Epithelial cell of prostate (primary cell): ENCODE measurements around the gene PCDHGA1.
A peak's percentile ranks its signal among the peaks of the same experiment; 100 is the strongest.

Source experiments
- DNase-seq: peaks from one replicate; pipeline ENCODE4 v3.0.0-alpha.2; 2011; ENCODE audit warnings: low read depth, low spot score
- H3K27ac ChIP-seq: fragments of 450-650 bp; 2 replicates; pipeline ENCODE4 v1.5.1; 2017; ENCODE audit warnings: mild to moderate bottlenecking

The PCDHGA1 gene

DNA sequence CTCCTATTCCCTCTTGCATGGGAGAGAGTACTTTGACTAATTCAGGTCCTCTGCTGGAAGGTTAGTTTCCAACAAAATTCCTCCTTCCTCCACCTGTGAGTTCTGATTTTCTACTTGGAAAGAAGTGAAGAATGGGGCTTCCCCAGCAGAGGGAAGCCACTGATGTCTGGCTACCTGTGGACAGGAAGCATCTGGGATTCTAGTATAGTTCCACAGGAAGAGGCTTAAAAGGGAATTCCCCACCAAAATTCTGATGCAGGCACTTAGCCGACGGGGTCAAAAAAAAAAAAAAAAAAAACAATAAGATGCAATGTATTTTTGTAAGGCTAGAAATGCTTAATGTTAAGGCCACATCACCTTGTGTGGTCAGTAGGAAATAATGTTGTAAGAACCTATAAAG lies 192.0 kb downstream of the PCDHGA1 start:
- H3K27ac ChIP-seq, result peak overlapping the region; percentile 97
- DNase-seq, result no peak

DNA sequence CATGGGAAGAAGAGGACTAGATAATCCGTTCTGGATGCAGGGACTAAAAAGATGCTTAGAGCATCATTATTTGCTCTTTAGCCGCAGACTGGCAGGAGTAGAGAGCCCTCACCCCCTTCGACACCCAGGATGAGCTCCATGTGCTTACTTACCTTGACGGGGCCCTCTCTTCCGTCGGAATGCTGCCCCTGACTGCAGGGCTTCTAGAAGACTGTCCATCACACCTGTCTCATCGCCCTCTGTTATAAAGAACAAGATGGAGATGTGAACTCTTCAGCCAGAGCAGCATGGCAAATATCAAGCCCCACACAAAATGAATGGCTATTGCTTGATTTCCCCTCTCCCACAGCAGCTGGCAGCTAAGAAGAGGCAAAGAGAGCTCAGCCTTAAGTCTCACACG lies 193.7 kb downstream of the PCDHGA1 start:
- H3K27ac ChIP-seq, result no peak overlapping the region
- no peak for DNase-seq

DNA sequence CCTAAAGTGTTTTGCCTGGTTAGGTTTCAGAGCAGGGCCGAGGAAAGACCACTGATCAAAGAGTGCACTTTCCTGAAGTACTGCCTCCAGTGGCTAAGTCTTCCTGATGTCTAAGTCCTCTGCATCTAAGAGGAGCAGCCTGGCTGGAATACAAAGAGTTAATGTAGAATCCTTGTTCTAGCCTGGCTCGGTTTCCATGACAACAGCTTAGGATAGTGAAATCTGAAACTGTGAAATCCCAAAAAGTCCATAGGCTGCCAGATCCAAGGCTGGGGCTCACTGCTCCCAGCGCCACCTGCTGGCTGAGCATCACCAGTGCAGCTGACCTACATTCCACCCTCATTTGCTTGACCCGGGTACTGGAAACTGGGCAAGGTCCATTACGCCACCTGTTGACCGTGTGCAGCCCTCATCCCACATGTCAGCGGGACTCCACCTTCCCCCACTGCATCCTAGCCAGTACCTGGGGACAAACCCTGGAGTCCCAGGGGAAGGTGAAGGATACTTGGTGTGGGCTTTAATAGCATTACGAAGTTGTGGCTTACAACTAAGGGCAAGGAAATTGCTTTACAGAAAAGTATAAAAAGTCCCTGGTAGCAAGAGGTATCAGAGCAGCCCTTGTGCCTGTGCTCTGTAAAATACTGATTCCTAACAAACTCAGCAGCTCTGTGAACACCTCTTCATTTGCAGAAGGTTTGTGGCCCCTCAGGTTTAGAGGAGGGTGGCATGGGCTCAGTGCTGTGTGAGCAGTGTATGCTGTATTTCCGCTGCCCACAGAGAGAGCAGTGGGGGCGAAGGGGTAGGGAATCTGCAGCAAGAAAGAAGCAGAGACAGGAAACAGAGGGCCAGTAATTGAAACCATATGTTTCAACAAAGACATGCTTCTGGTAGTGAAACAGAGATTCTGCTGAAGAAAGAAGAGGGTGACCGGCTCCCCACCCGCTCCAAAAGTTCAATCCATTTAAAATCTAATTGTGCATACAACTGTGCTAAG lies 194.6 kb downstream of the PCDHGA1 start:
- no peak for DNase-seq
- peak overlapping the region; percentile 45 for H3K27ac ChIP-seq

DNA sequence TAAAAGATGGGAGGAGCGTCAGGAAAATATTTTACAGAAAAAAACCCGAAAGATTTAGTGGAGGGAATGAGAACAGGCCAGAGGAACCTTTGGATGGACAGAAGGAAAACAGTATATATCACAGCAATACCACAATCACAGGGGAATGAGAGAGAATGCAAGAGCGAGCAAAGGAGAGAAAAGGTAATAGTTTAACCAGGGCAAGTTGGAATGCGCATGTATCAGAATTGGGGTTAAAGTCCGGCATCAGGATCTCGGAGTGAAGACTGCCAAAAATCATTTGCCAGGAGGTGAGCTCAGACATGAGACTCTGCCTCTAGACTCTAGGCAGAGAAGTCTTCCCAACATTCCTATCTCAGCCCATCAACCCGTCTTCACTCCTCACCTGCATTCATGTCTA lies 195.3 kb downstream of the PCDHGA1 start:
- H3K27ac ChIP-seq, result peak overlapping the region; percentile 45

DNA sequence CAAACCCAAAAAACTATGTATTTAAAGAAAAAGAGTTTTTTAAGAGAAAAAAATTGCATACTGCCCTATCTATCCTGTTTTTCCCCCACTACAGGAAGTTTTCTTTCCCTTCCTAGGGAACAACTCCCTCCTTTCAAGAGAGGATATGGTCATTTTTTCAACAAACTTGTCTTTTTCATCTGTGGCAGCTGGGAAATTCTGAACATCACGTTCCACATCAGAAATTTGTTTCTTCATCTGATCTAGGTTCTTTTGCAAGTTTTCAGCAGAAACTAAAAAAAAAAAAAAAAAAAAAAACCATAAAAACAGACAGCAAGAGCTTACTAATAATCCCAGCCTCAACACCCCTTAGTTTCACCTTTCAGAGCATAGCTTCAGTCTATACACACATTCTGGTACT lies 197.1 kb downstream of the PCDHGA1 start:
- no peak for DNase-seq
- H3K27ac ChIP-seq, result peak overlapping the region; percentile 47

More for the DNA sequence above, 195.3 kb downstream of the PCDHGA1 start:
- DNase-seq, result no peak

DNA sequence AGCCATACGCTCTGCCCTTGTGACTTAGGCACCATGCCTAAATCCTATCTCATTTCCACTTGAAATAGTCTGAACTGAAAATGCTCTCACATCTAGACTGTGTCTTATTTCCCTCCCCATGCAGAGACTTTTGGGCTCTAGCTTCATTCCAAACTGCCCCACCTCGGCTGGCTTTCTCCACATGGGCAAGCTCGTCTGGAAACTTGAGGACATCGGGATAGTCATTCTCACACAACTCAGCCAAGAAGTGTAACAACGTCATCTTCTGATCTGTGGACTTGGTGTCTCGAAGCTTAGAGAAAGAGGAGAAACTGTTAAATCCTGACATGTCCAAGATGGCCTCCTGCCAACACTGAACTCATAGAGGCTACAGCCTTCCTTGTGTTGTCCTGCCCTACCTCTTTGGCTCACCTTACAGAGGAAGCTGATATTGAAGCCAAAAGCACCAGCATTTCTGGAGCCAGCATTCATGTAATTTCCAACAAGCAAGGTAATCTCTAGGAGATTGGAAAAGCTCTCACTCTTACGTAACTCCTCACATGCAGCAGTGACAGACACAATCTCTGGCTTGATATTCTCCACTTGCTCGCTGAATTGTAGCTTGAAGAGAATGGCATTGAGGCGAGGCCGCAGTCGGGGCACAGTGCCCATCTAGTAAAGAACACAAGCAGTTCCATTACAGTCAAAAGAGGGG lies 198.1 kb downstream of the PCDHGA1 start:
- no peak for DNase-seq
- peak overlapping the region; percentile 47 for H3K27ac ChIP-seq

DNA sequence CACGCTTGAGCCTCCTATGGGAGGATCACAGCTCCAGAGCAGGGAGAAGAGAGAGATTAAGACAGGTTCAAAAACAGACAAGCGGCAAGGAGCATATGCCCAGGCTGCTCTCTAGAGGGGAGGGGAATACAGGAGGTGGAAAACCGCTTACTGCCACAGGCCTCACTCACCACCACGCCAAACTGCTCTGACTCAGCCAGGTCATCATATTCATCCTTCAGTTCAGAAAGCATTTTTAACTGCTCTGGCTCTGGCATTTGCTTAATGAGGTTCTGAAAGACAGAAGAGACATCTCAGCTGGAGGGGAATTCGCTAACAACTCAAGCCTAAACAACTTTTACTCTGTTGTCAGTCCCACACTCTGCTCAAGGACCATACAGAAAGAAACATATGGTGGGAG lies 198.7 kb downstream of the PCDHGA1 start:
- DNase-seq, result no peak
- peak overlapping the region; percentile 47 for H3K27ac ChIP-seq

DNA sequence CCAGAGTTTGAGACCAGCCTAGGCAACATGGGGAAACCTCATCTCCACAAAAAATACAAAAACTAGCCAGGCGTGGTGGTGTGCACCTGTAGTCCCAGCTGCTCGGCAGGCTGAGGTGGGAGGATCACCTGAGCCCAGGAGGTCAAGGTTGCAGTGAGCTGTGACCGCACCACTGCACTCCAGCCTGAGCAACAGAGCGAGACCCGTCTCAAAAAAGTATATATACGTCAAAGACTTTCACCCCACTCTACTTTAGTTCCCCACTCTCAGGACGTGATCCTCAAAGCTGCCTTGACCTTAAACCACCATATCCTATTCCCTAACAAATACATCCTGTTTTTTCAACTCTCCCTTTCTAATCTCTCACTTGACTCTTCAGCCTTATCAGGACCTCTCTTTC lies 199.6 kb downstream of the PCDHGA1 start:
- DNase-seq, result no peak
- H3K27ac ChIP-seq, result no peak overlapping the region

DNA sequence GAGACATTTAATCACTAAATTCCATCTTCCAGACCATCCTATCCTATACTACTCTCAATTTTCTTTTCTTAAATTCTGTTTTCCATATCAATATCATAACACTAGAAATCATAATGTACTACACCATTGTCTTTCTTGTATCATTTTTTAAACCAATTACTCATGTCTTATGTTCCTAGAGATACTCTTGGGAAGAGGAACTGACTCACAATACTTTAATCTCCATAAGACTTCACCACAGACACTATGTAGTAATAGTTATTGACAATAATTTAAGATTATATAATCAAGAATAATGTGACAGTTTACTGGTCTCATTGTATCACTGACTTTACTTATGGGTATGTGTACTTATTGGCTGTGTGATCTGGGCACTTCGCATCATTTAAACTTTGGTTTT lies 202.4 kb downstream of the PCDHGA1 start:
- DNase-seq, result no peak
- no peak overlapping the region for H3K27ac ChIP-seq

DNA sequence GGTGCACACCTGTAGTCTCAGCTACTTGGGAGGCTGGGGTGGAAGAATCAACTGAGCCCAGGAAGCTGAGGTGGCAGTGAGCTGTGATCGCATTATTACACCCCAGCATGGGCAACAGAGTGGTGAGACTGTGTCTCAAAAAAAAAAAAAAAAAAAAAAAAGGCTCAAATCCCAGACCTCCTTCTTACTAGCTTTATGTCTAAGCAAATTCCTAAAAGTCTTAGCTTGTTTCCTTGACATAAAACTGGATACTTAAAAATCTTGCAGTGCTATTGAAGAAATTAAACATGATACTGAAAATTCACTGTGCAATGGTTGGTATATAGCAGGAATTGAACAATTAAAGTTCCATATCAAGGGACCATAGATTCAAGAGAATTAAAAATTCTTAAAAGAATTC lies 203.6 kb downstream of the PCDHGA1 start:
- H3K27ac ChIP-seq, result no peak overlapping the region

DNA sequence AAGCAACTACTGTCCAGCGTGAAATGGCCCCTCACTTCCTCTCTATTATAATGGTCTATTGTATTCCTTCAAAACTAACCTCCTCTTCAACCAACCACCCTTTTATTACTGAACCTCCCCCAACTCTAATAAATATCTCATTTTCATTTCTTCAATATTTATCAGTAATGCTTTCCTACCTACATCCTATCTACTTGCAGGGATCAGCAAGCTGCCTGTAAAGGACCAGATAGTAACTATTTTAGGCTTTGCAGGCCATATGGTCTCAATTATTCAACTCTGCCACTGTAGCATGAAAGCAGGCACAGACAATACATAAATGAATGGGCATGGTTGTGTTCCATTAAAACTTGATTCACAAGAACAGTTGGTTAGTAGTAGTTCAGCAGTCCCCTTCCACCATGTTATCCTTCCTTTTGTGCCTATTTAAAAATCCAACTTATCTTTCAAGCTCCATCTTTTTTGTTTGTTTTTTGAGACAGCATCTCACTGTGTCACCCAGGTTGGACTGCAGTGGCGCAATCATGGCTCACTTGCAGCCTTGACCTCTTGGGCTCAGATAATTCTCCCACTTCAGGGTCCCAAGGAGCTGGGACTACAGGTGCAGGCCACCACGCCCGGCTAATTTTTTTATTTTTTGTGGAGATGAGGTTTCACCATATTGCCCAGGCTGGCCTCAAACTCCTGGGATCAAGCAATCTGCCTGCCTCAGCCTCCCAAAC lies 204.3 kb downstream of the PCDHGA1 start:
- no peak overlapping the region for H3K27ac ChIP-seq
- DNase-seq, result no peak

More for the DNA sequence above, 203.6 kb downstream of the PCDHGA1 start:
- DNase-seq, result no peak

DNA sequence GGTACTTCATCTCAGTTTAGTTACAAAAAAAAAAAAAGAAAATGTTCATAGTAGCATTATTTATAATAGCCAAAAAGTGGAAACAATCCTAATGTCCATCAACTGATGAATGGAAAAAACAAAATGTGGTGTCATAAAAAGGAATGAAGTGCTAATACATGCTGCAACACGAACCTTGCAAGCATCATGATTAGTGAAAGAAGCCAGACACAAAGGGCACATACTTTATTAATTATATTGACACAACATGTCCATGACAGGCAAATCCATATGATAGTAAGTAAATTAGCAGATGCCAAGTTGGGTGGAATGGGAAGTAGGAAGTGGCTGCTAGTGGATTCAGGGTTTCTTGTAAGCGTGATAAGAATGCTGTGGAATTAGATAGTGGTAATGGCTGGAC lies 212.7 kb downstream of the PCDHGA1 start:
- H3K27ac ChIP-seq, result no peak overlapping the region
- DNase-seq, result no peak

DNA sequence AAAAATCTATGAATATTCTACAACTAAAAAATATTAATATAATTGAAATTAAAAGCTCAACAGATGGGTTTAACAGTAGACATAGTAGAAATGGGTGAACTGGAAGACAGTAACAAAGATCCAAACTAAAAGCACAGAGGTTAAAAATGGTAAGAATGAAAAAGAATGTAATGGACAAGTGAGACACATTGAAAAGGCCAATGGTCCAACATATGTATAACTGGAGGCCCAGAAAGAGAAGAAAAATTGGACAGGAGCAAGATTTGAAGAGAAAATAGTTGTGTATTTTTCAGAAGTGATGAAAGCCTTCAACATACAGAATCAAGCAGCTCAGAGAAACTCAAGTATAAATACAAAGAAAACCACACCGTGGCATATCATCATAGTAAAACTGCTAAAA lies 217.2 kb downstream of the PCDHGA1 start:
- H3K27ac ChIP-seq, result no peak overlapping the region
- no peak for DNase-seq

DNA sequence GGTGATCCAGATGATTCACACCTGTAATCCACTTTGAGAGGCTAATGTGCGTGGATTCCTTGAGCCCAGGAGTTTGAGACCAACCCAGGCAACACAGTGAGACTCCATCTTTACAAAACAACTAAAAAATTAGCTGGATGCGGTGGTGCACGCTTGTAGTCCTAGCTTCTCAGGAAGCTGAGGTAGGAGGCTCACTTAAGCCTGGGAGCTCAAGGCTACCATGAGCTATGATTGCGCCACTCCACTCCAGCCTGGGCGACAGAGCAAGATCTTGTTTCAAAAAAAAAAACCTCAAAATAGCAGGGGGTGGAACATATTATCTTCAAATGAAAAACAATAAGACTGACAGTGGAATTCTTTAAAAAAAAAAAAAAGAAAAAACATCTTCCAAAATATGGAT lies 217.6 kb downstream of the PCDHGA1 start:
- no peak for DNase-seq
- no peak overlapping the region for H3K27ac ChIP-seq

DNA sequence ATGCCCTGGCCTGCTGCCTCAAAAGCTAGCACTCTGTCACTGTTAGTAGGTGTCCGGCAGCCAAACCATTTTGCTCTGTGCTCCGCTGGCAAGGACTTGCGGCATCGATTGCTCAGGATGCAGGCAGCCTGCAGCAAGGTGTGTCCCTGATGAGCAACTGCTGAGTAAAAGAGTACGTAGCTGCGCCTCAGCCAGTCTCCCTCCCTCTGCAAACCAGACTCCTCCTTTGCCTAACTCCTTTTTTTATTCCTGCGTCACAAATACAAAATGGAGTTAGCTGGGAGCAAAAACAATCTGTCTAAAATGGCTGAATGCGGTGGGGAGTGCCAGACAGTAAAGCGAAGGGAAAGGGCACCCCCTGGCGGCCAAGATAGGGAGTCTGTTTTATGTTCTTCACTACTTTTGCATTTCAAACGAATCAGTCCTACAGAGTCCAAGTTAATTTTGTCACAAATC lies 227.4 kb downstream of the PCDHGA1 start:
- H3K27ac ChIP-seq, result peak overlapping the region; percentile 99
- peak; percentile 100 for DNase-seq

DNA sequence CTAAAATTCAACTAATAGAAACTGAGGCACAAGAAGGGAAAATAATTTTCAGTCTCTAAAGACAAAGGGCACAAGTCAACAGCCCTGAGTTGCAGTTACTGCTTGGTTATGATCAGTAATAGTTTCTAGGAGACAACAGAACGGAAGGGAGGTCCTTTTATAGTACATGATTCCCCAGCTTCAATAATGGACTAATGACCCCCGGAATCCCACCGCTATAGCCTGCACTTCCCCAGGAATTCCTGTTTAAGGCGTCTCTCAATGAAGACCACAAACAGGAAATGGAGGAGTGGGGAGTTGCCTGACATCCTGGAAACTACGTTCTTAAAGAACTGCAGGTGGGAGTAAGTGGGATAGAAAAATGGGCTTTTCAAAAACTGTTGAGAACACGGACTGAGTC lies 227.8 kb downstream of the PCDHGA1 start:
- DNase-seq, result no peak
- H3K27ac ChIP-seq, result peak overlapping the region; percentile 99

DNA sequence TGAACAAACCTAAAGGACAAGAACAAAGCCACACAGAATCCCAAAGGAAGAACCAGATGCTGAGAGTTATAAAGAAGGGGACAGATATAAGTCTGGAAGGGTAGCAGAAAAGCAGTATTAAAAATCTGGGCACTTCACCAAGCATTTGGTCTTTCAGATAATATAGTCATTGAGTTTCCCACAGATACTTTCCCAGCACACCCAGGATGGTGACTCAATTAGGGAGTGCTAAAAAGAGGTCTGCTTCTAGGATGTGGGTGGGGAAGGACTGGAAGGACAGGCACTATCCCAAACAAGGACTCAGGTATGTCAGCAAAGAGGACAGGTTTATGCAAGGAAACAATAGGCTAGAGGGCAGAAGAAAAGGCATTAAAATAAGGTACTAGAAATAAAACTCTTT lies 229.1 kb downstream of the PCDHGA1 start:
- DNase-seq, result peak; percentile 90
- H3K27ac ChIP-seq, result peak overlapping the region; percentile 99

DNA sequence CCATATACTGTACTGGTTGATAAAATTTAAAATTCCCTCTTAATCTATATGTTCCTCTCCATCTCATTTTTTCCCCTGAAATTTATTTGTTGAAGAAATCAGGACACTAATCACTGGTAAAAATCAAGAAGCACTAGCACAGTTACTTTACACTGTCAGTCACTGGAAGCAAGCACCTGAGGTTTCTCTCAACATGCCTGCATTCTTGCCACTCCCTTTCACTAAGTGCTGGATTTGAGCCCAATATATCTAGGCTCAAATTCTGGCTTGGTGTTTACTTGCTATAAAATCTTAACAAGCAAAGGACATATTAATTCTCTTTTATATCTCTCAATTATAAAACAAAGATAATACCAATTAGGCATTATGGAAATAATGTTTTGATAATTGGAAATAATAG lies 229.8 kb downstream of the PCDHGA1 start:
- peak; percentile 61 for DNase-seq
- peak overlapping the region; percentile 99 for H3K27ac ChIP-seq

DNA sequence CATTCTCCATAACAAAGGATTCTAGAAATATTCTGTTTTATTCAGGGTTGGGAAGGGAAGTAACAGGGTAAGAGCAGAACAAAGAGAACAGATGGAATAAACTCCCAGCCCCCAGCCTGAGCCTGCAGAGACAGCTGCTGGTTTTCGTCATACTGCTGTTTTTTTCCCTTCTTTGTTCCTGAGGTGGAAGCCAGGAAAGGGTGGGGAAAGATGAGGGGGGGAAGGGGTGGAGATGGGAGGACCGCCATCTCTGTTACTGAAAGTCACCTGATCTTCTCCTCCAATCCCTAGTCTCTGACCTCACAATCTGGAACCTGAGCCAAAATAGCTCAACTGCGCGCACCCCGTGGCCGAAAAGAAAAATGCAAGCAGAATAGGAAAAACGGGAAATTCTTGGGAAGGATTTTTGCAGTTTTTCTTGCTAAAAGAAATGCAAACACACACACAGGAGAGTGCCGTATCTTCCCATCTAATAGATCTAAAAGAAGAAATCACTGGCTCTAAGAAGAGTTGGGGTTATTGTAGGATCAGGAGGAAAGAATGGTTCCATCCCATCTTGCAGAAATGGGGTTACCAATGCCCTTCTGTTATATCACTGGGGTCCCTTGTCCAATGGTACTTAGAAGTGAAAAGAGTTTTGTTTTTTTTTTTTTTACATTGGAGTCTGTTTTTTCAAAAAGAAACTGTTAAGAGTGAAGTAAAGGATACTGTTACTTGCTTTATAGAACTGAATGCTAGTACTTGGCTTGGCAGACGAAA lies 230.6 kb downstream of the PCDHGA1 start:
- H3K27ac ChIP-seq, result peak overlapping the region; percentile 99
- peak; percentile 91 for DNase-seq
